Measurements from ENCODE around the gene GIGYF1.

DNA sequence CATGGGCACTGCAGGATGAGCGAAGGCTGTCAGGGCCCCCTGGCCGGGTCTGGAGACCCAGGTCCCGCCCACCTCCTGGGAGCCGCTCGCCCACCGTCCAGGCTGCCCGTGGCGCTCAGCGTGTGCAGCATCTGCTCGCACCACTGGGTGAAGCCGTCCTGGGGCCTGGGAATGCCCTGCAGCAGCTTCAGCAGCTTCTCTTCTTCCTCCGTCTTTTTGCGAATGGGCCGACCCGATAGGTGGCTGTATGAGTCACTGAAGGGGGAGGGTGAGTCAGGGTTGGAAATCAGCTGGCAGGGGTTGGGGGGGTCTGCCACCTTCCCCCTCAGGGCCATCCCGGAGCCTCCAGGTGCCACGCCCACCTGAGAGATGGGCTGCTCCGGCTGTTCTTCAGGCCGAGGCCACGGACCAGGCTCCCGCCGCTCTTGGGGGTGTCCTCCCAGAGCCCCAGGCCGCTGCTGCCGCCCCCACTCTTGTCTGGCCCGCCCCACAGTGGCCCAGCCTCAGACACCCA is 11.8 kb downstream of the GIGYF1 start:
- no peak for TF ChIP-seq CTCF (IDR thresholded peaks at IDR 0.05)
- TF ChIP-seq POLR2A (IDR thresholded peaks at IDR 0.05) = no peak

All from esophagus squamous epithelium (tissue), 4 donors.